Ishikawa (cell line): Measurements from ENCODE around the gene ABHD18.

ENCODE experiments used
- CREB1 ChIP-seq: IDR thresholded peaks from 2 replicates; pipeline ENCODE4 v1.6.1; 2012; ENCODE audit warnings: low read depth
- EGR1 ChIP-seq: IDR thresholded peaks from 2 replicates; pipeline ENCODE4 v1.6.1; 2012
- EP300 ChIP-seq: IDR thresholded peaks from 2 replicates; pipeline ENCODE4 v1.6.1; 2012; ENCODE audit warnings: borderline replicate concordance
- FOXM1 ChIP-seq: IDR thresholded peaks from 2 replicates; pipeline ENCODE4 v1.6.1; 2012; ENCODE audit warnings: low read depth, borderline replicate concordance
- NFIC ChIP-seq: IDR thresholded peaks from 2 replicates; pipeline ENCODE4 v1.6.1; 2012
- RAD21 ChIP-seq: IDR thresholded peaks from 2 replicates; pipeline ENCODE4 v1.6.1; 2012; ENCODE audit warnings: low read depth
- REST ChIP-seq: IDR thresholded peaks from 2 replicates; pipeline ENCODE4 v1.6.1; 2012; ENCODE audit warnings: low read depth, mild to moderate bottlenecking
- TAF1 ChIP-seq: IDR thresholded peaks from 2 replicates; pipeline ENCODE4 v1.6.1; 2012; ENCODE audit warnings: low read depth, mild to moderate bottlenecking
- TEAD4 ChIP-seq: IDR thresholded peaks from 2 replicates; pipeline ENCODE4 v1.6.1; 2012
- YY1 ChIP-seq: IDR thresholded peaks from 2 replicates; pipeline ENCODE4 v1.6.1; 2012; ENCODE audit warnings: low read depth
- ZBTB7A ChIP-seq: IDR thresholded peaks from 2 replicates; pipeline ENCODE4 v1.6.1; 2012; ENCODE audit warnings: low read depth
- TF ChIP-seq, protein P1 (sequence below): IDR thresholded peaks from 2 replicates; pipeline ENCODE4 v1.6.1; 2012
- TF ChIP-seq, protein P2 (sequence below): IDR thresholded peaks from 2 replicates; pipeline ENCODE4 v1.6.1; 2012

- no peak for TF ChIP-seq EP300
- no peak for TF ChIP-seq ZBTB7A
- TF ChIP-seq REST = no peak
- TF ChIP-seq RAD21 = no peak
- no peak for TF ChIP-seq NFIC
- TF ChIP-seq FOXM1 = no peak
- TF ChIP-seq YY1 = no peak
- TF ChIP-seq, protein P1, sequence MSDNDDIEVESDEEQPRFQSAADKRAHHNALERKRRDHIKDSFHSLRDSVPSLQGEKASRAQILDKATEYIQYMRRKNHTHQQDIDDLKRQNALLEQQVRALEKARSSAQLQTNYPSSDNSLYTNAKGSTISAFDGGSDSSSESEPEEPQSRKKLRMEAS = no peak
- no peak for TF ChIP-seq CREB1
- TF ChIP-seq, protein P2, sequence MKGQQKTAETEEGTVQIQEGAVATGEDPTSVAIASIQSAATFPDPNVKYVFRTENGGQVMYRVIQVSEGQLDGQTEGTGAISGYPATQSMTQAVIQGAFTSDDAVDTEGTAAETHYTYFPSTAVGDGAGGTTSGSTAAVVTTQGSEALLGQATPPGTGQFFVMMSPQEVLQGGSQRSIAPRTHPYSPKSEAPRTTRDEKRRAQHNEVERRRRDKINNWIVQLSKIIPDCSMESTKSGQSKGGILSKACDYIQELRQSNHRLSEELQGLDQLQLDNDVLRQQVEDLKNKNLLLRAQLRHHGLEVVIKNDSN = no peak
- no peak for TF ChIP-seq TEAD4
- no peak for TF ChIP-seq TAF1
- TF ChIP-seq EGR1 = no peak
Observed at GRCh38 chr4:127995776-127996175, 30.6 kb downstream of the ABHD18 start.
